HL-60/S4 (cell line): ENCODE results near the gene SCG2.

Experiments used
- in situ Hi-C: fragments of 300-500 bp; cut with MboI; formaldehyde crosslinking; loops from 2 replicates; pipeline ENCODE4 v1.14.3; 2022; ENCODE audit warnings: low sequenced_read_pairs

Gene SCG2

GRCh38 chr2:223578846-223579245 is 23.3 kb downstream of the SCG2 start:
- in situ Hi-C loops = no loop called here

- in situ Hi-C loops = no loop called here
These were observed 25.3 kb downstream of the SCG2 start for GRCh38 chr2:223576873-223577272.

- in situ Hi-C loops = no loop called here
These were observed 31.4 kb downstream of the SCG2 start for GRCh38 chr2:223570784-223571183.

- in situ Hi-C loops = no loop called here
These were observed 35.8 kb downstream of the SCG2 start for GRCh38 chr2:223566396-223566795.

GRCh38 chr2:223563462-223563861 is 38.7 kb downstream of the SCG2 start:
- in situ Hi-C loops = no loop called here

GRCh38 chr2:223562078-223562477 is 40.1 kb downstream of the SCG2 start:
- in situ Hi-C loops = no loop called here

GRCh38 chr2:223560749-223561435 is 41.3 kb downstream of the SCG2 start:
- in situ Hi-C loops = no loop called here

- in situ Hi-C loops = no loop called here
These were observed 43.2 kb downstream of the SCG2 start for GRCh38 chr2:223558970-223559369.

GRCh38 chr2:223554923-223555322 is 47.2 kb downstream of the SCG2 start:
- in situ Hi-C loops = no loop called here

GRCh38 chr2:223549215-223549614 is 52.9 kb downstream of the SCG2 start:
- in situ Hi-C loops = no loop called here

- in situ Hi-C loops = no loop called here
These were observed 54.0 kb downstream of the SCG2 start for GRCh38 chr2:223548194-223548593.
